Gastrocnemius medialis (tissue), 4 donors: Measurements from ENCODE around the gene RNU1-1.

Experiments used
- POLR2A ChIP-seq, 2 donors: fragments of 450-650 bp; IDR thresholded peaks; one replicate each; pipeline ENCODE4 v1.6.1; 2017; ENCODE audit warnings: antibody characterized with exemption in 2 of 2, mild to moderate bottlenecking in 2 of 2, moderate library complexity in 2 of 2
- TF ChIP-seq, protein P1 (sequence below), 5 experiments: fragments of 450-650 bp in 3 of 5; fragments of 200-600 bp in 2 of 5; sonication (generic) in 2 of 5; IDR thresholded peaks in 4 of 5; conservative IDR thresholded peaks in 1 of 5; 1 replicate in 4 of 5; 2 replicates in 1 of 5; pipeline ENCODE4 v1.5.1; 2016 to 2019; ENCODE audit warnings: antibody characterized with exemption in 5 of 5, mild to moderate bottlenecking in 3 of 5, moderate library complexity in 3 of 5

DNA sequence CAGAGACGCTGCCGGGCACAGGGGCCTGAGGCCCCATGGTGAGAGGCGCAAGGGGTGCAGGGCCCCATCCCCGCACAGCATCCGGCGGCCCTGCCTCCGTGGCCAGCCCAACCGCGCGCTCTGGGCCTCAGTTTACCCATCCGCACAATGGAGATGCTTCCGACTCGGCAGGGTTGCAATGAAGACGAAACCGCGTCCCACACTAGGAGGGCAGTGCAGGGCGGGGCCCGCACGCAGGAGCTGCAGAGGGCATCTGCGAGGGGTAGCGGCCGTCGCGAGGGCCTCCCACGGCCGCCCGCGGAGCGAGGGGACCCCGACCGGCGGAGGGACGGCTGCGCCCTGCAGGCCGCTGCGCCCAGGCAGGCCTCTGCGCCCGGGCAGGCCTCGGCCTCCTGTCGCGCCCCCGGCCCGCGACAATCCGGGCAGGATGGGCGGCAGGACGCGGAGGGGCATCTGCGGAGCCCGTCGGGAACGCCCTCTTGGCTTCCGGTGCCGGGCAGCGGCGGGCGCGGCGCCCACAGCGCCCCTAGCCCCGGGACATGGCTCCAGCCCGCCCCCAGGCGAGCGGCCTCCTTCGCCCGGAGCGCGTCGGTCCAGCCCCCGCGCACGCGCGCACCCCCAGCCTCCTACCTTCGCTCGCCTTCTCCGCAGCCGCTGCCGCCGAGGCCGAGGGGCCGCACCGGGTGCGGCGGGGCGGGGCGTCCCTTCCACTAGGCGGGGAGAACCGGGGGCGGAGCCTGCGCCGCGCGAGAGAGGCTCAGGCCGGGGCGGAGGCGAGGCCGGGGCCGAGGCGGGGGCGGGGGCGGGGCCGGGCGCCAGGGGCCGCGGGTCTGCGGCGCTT lies 15.3 kb downstream of the RNU1-1 start:
- TF ChIP-seq, protein P1, sequence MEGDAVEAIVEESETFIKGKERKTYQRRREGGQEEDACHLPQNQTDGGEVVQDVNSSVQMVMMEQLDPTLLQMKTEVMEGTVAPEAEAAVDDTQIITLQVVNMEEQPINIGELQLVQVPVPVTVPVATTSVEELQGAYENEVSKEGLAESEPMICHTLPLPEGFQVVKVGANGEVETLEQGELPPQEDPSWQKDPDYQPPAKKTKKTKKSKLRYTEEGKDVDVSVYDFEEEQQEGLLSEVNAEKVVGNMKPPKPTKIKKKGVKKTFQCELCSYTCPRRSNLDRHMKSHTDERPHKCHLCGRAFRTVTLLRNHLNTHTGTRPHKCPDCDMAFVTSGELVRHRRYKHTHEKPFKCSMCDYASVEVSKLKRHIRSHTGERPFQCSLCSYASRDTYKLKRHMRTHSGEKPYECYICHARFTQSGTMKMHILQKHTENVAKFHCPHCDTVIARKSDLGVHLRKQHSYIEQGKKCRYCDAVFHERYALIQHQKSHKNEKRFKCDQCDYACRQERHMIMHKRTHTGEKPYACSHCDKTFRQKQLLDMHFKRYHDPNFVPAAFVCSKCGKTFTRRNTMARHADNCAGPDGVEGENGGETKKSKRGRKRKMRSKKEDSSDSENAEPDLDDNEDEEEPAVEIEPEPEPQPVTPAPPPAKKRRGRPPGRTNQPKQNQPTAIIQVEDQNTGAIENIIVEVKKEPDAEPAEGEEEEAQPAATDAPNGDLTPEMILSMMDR (IDR thresholded peaks at IDR 0.05 in 4 of 5, conservative IDR thresholded peaks at IDR 0.05 in 1 of 5) = peak in 2 of 5 experiments; percentile 11 to 25
- peak in 1 of 2 donors; percentile 23 for TF ChIP-seq POLR2A (IDR thresholded peaks at IDR 0.05)
